GM19455 (cell line): ENCODE results near the gene GPR157.
"Not testable (repeated sequence)": the region's sequence is repeated elsewhere in the genome, so short reads cannot be mapped to it uniquely, and the experiment has no call there.

Source experiments
- ATAC-seq: cut with Tn5 transposase; IDR thresholded peaks from one replicate; pipeline ENCODE4 v1.9.1; 2021; ENCODE audit not compliant: unreplicated experiment

The GPR157 gene

DNA sequence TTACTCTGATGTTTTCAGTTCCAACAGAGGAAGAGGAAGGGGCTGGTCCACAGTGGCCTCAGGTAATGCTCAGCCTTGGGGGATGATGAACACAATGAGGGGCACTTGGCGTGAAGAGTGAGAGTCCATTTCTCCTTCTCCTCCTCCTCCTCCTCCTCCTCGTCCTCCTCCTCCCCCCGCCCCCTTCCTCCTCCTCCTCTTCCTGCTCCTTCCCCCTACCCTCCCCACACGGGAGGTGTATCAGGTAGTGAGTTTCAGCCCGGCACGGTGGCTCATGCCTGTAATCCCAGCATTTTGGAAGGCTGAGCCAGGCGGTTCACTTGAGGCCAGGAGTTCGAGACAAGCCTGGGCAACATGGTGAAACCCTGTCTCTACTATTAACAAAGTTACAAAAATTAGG, 17.3 kb upstream of the GPR157 start:
- ATAC-seq: no peak

DNA sequence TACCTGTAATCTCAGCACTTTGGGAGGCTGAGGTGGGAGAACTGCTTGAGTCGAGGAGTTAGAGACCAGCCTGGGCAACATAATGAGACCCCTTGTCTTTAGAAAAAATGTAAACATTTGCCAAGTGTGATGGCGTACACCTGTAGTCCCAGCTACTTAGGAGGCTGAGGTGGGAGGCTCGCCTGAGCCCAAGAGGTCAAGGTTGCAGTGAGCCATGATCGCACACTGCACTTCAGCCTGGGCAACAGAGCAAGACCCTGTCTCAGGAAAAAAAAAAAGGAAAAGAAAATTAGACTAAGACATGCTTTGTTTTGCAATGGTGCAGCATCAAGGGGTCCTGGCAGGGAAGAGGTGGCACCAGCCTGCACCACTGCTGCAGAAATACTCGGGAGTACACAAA, 16.8 kb upstream of the GPR157 start:
- ATAC-seq: no peak

DNA sequence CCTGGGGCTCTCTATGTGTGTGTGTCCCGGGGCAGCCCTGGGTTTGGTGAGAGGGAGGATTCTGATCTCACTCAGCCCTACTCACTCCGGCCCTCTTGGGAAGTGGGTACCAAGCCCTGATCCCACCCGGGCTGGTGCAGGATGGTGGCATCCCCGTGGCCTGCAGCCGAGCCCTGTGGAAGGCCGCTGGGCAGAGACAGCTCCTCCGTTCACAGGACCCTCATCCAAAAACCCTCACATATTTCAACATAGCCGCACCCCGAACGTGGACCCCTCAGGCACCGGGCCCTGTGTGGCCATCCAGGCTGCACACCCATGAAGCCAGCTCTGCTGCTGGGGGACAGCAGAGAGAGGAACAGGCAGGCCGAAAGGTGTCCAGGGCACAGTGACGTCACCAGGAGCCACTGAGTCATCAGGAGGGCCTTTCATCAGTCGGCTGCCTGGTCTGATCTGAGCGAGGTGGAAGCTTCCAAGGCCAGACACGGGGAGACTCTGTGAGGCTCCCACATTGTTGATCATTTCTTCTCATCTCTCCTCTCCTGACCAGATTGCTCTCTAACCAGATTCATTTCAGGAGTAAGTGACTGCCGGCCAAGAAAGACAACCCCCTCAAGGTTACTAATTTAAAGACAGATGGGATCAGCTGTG, 16.2 kb upstream of the GPR157 start:
- no peak for ATAC-seq

DNA sequence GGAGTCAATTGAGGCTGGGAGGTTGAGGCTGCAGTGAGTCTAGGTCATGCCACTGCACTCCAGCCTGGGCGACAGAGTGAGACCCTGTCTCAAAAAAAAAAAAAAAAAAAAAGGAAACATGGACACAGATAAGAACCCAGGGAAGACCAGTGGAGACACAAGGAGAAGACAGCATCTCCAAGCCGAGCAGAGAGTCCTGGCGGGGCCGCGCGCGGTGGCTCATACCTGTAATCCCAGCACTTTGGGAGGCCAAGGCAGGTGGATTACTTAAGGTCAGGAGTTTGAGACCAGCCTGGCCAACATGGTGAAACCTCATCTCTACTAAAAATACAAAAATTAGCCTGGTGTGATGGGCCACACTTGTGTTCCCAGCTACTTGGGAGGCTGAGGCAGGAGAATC, 15.6 kb upstream of the GPR157 start:
- ATAC-seq: not testable (repeated sequence)

DNA sequence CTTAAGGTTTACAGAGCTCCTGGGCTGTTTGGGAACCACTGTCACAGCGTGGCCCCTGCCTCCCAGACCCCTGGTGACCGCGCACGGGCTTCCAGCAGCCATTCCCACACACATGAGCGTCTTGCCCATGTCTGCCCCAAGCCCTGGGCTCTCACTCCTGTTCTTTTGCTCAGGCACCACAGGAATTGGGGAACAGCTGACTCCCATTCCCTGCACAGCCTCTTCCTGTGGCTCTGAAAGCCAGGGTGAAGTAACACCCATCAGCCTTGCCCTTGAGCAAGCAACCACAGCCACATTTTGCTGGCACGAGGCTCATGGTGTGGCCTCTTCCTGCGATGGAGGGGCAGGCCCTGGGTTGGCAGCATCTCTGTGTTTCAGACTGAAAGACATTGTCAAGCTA, 14.3 kb upstream of the GPR157 start:
- ATAC-seq: no peak

DNA sequence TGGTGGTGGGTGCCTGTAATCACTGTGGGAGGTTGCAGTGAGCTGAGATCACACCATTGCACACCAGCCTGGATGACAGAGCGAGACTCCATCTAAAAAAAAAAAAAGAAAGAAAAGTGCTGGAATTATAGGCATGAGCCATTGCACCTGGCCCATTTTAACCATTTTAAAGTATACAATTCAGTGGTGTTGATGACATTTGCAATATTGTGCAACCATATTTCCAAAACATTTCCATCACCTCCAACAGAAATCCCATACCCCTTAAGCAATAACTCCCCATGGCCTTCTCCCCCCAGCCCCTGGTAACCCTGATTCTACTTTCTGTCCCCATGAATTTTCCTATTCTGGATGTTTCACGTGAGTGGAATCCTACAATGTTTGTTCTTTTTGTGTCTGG, 11.0 kb upstream of the GPR157 start:
- no peak for ATAC-seq

DNA sequence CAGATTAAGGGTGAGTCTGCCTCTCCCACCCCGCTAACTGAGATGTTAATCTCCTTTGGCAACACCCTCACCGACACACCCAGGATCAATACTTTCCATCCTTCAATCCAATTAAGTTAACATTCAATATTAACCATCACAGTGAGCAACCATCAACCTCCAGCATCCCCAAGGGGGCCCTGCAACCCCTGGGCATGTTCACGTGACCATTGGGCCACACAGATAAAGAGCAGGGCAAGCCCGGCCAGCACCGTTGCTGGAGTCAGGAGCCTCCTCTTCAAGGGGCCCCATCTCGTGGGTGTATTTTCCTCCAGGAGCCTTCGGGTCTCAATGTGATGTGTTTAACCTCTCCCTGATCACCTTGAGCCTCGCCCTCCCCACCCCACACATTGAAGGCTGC, 8.0 kb upstream of the GPR157 start:
- ATAC-seq: no peak

DNA sequence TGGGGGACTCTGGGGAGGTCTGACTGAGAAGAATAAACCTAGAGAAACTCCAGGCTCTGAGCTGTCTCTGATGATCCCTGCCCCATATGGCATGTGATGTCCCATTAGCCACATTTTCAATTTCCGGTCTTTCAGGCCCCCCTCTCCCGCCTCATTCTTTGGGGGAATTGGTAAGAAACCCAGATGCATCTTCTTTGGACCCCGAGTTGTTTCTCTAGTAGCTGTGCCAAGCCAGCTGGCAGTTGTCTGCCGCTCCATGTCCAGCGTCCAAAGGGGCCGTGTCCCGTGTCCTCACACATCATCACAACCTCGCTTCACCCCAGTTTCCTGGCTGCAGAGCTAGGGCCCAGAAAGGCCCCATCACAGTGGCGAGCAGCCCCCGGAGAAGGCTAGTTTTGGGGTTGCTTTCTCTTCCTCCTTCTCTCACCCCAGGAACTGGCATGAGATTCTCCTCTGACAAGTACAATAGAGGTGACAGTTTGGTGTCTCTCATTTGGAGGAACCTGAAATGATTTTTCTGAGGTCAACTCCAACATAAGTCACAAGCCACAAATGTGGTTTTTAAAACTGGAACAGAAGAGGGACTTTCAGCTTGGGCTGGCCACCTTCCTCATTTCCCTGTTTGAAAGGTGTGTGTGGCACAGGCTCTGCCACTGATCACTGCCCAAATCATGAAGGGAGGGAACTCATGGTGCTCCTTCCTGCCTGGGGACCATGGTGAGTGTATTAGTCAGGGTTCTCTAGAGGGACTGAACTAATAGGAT, 6.4 kb upstream of the GPR157 start:
- no peak for ATAC-seq

DNA sequence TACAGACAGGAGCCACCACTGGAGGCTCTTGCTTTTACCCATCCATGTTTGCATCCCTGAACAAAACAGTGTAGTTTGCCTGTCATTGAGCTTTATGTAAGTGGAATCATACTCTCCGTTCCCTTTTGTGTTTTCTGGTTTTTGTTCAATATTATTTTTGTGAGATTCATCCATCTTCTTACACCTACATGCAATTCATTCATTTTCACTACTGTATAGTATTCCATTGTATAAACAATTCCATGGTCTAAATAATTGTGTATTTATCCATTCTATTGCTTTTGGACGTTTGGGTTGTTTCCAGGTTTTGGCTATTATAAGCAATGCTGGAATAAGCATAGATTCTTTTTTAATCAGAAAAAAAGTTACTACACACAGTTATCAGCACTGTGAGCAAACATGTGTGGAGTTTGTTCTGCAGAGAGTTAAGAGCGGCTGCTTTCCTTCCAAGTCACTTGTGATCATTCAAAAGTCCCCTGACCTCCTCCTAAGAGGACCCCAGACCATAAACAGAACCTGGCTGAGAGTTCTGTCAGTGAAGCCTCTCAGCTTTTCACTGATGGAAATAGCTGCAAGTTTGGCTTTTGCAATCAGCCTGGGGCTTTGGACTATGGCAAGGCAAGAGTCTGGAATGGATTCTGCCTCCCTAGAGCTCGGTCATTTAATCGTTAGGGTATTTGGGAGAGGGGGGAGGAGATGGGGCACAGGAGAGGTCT, 5.1 kb upstream of the GPR157 start:
- no peak for ATAC-seq

DNA sequence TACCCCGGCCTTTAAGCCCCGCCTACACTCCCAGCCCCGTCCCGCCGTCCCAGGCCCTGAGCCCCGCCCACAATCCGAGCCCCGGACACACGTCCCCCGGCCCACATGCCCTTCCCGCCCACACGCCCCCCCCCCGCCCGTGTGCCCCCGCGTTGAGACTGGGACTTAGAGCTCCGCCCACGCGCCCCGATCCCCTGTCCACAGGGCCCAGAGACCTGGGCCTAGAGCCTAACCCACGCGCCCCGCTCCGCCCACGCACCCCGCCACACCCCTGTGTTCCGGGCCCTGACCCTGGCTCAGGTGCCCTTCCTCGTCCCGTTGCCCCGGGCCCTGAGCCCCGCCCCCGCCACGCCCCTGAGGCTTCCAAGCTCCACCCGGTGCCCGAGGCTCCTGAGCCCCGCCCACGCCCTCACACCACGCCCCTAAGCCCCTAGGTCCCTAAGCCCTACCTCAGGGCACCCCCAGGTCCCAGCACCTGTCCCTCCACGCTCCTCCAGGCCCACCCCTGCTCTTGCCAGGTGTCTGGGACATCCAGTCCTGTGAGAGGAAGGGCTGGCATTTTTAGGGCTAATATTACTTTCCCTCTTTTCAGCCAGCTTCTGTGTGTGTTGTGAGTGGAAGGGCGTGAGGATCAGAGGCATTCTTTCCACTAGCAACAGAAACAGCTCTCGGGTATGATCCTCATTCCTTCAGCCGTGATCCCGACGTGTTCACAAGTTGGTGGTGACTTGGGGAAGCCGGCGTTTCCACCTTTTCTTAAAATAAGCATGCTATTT, 552 bp upstream of the GPR157 start:
- peak; percentile 59 for ATAC-seq

DNA sequence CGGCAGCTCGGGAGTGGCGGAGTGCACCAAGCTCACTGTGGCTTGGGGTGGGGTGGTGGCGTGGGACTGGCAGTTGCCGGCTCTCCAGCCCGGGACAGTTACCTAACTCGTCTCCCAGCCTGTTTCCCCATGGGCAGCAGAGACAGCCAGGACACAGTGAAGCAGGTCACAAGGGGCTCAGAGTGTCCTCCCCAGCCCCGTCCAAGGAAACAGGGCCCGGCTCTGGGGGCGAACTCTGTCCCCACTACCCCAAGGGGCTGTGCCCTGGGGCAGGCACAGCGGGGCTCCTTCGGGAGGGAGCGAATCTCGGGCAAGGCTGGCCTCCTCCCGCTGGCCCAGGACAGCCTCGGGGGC, 759 bp downstream of the GPR157 start:
- ATAC-seq: no peak

DNA sequence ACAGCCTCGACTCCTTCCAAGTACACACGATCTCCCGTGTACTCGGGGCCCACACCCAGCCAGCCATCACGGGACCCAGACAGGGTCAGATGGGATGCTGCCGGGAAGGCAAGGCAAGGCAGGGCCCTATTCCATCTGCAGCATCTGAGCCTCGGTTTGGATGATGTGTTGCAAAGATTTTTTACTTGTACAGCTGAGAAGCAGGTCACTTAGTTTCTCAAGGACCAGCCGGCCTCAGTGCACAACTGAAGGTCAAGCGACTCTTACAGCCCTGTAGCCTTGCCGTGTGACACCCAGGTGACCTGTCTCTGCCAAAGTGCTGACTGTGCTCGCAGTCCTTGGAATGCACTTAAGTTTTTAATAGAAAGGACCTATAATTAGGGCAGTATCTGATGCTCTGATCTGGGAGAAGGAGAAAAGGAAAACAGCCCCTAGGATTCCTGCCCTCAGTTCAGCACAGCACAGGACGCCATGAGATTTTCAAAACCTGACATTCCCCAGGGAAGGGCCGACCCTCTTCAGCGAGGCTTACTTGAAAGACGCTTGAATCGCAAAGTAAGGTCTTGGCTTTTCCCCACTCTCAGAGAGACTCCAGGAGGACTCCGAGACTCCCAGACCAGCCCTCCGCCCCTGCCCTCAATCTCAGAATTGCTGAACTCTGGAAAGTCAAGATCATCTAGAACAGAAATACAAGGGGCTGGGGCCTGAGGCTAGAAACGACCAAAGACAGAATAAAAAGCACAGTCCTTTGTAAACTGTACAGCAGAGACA, 1.3 kb downstream of the GPR157 start:
- no peak for ATAC-seq

DNA sequence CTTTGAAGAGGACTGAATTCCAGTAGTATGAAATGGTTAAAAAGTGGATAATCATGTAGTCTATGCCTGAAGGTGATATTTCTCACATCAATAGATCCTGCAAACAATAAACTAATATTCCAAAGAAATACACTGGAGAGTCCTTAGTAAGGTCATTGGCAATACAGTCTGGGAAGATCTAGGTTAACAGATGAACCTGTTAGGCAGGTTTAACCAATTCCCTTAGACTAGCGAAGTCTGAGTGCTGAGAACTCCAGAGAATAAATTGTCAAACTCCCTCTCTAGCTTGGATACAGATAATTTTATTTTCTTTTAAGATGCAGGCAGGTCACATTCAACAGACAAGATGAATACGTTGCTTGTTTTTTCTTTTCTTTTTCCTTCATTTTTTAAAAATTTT, 2.4 kb downstream of the GPR157 start:
- ATAC-seq: no peak

DNA sequence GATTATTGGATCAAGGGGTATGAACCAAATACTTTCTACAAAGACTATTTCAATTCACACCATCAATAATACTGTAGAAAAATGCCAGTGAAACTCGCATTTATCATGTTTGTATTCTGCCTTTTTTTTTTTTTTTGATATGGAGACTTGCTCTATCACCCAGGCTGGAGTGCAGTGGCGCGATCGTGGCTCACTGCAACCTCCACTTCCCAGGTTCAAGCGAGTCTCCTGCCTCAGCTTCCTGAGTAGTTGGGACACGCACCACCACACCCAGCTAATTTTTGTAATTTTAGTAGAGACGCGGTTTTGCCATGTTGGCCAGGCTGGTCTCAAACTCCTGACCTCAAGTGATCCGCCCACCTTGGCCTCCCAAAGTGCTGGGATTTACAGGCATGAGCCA, 3.1 kb downstream of the GPR157 start:
- not testable (repeated sequence) for ATAC-seq

DNA sequence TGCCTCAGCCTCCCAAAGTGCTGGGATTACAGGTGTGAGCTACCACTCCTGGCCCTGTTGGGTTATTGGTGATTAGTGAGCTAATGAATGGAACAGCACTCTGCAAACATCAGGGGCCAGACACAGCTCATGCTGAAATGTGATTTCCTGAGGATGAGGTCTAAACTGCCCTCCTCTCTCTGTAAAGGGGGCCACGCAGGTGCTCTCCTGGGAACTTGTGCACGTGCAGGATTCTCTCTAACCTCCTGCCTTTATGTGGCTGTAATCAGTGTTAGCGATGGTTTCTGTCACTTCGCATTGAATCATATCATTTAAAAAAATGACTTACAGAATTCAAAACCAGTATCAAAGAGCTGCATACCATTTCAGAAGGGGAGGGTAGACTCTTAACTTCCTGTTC, 3.6 kb downstream of the GPR157 start:
- ATAC-seq: no peak

DNA sequence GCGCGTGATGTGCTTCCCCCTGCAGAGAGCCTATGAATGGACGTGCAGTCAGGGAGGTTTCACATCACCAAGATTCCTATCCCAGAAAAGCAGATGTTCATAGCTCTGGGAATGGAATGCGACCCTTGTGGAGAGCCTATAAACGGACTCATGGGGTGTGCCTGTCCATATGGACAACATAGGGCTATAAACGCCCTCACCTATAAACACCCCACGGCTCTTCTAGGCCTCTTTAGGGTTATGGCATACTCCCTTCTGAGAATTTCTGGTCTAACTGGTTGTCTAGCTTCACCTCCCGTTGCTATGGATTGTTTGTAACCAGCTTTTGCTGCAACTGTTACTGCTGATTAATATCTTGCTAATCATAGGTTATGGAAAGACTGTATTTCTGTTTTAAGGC, 4.5 kb downstream of the GPR157 start:
- not testable (repeated sequence) for ATAC-seq

DNA sequence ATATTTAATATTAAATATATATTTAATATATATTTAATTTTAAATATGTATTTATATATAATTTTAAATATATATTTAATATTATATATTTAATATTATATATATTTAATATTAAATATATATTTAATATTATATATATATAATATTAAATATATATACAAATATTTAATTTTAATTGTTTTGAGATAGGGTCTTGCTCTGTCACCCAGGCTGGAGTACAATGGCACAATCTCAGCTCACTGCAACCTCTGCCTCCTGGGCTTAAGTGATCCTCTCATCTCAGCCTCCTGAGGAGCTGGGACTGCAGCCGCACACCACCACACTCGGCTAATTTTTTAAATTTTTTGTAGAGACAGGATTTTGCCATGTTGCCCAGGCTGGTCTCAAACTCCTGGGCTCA, 5.2 kb downstream of the GPR157 start:
- not testable (repeated sequence) for ATAC-seq

DNA sequence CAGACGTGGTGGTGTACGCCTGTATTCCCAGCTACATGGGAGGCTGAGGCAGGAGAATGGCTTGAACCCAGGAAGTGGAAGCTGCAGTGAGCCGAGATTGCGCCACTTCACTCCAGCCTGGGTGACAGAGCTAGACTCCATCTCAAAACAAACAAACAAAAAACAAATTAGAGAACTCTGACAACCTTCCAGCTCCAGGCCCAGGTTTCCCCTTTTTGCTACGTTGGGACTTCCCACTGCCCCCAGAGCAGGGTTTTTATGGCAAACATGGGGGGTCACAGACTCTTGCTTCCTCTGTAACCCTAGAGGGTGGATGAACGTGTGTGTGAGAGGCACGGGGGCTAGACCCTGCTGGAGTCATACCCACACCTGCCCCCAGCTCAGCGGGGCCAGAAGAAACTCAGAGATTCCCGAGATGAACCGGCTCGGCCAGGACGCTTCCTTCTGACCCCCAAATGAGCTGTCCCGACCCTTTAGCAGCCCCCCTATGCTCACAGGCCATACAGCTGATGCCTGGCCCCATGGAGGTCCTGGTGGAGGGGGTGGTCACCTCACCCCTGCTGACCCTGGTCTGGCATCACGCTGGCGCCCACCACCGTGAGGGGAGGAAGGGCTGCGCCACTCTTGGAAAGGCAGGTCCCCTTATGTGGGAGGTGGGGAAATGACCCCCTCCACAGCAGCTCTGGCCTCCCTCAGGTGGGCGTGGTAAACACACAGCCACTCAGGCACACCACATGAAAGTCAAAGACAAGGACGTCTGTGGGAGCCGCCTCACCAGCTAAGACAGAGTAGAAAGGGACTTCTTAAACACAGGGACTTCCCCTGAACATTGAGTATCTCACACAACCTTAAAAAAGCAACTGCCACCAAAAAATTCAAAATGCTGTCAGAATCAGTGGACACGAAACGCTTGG, 7.1 kb downstream of the GPR157 start:
- peak; percentile 56 for ATAC-seq

DNA sequence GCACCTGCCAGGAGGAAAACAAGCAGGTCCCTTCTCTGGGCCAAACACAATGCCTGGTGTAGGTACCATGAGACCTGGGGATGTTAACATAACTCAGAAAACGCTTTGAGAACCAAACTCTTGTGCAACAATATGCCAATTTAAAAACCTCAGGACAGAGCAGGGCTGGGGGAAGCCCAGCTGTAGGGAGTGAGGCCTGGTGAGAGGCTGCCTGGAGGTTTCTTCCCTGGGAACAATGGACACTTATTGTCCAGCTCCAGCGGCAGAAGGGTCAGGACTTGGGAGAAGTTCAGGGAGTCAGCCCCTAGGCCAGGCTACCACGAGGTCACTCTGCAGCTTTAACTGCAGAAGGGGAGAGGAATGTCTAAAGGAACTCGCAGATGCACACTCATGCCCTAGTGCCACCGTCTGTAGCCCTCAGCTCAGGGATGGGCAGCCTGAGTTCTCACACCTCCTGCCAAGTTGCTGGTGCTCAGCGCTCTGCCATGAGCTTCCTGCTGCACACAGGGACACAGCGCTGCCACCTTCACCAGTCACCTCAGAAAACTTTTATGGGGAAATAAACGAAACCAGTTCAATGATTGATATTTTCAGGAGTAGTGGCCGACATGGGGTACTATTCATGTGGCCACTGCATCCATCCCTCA, 8.5 kb downstream of the GPR157 start:
- no peak for ATAC-seq
